CD4-positive, alpha-beta T cell (primary cell): ENCODE data around the gene ZNF592. TPM values are rescaled to one million over a fixed set of nuclear protein-coding genes. Genes with fewer than 3 reads are reported as not detected.

ENCODE experiments used
- ATAC-seq: fragments of 200-7000 bp; cut with Tn5 transposase; one replicate; pipeline ENCODE4 v1.10.0; 2022; ENCODE audit warnings: mild to moderate bottlenecking; ENCODE audit not compliant: poor library complexity
- CTCF ChIA-PET: fragments of 350-600 bp; sonication (Branson Sonifier 250); formaldehyde crosslinking; loops from one replicate; lab custom pipeline; 2021; ENCODE audit warnings: antibody characterized with exemption, inconsistent platforms; lab: Charles Lee
- POLR2A ChIA-PET: fragments of 350-600 bp; sonication (Branson Sonifier 250); formaldehyde crosslinking; loops from one replicate; lab custom pipeline; 2021; ENCODE audit warnings: antibody characterized with exemption, inconsistent platforms; lab: Charles Lee
- DNase-seq, 14 experiments: peaks; one replicate each; pipeline ENCODE4 v3.0.0-alpha.2; 2013 to 2020; ENCODE audit warnings: mixed read lengths in 2 of 14
- H3K27ac ChIP-seq, 2 donors: one replicate each; pipeline versions ENCODE4 v1.5.1 to v1.7.0; 2013; ENCODE audit warnings: low read length in 2 of 2, low read depth in 1 of 2, mild to moderate bottlenecking in 1 of 2
- H3K27me3 ChIP-seq, 2 experiments: 1 replicate in 1 of 2; 2 replicates in 1 of 2; pipeline versions ENCODE4 v1.6.1 to v1.7.0; 2013; ENCODE audit warnings: low read length in 2 of 2, control low read depth in 1 of 2, mild to moderate bottlenecking in 1 of 2, moderate library complexity in 1 of 2; ENCODE audit not compliant: insufficient read depth in 2 of 2, control insufficient read depth in 1 of 2
- H3K36me3 ChIP-seq: one replicate; pipeline ENCODE4 v1.6.1; 2013; ENCODE audit warnings: low read length, control low read depth; ENCODE audit not compliant: insufficient read depth
- H3K4me1 ChIP-seq: one replicate; pipeline ENCODE4 v1.6.1; 2013; ENCODE audit warnings: low read length, control low read depth; ENCODE audit not compliant: insufficient read depth
- H3K4me3 ChIP-seq: one replicate; pipeline ENCODE4 v1.5.1; 2013; ENCODE audit warnings: mild to moderate bottlenecking, low read length, moderate library complexity
- H3K9me3 ChIP-seq, 2 experiments: 1 replicate in 1 of 2; 2 replicates in 1 of 2; pipeline versions ENCODE4 v1.6.1 to v1.7.0; 2013; ENCODE audit warnings: low read length in 2 of 2, mild to moderate bottlenecking in 2 of 2, control low read depth in 1 of 2, moderate library complexity in 1 of 2; ENCODE audit not compliant: control insufficient read depth in 1 of 2, insufficient read depth in 1 of 2
- H3K27ac Mint-ChIP-seq: one replicate; pipeline ENCODE4 v1.8.0; 2020; ENCODE audit warnings: mixed read lengths
- H3K27me3 Mint-ChIP-seq: one replicate; pipeline ENCODE4 v1.8.0; 2021; ENCODE audit warnings: mixed read lengths
- H3K36me3 Mint-ChIP-seq: one replicate; pipeline ENCODE4 v1.8.0; 2021; ENCODE audit warnings: low read depth, mixed read lengths
- H3K4me1 Mint-ChIP-seq: one replicate; pipeline ENCODE4 v1.8.0; 2021; ENCODE audit warnings: low read depth, mixed read lengths
- H3K4me3 Mint-ChIP-seq: one replicate; pipeline ENCODE4 v1.8.0; 2020; ENCODE audit warnings: mild to moderate bottlenecking, mixed read lengths
- H3K9me3 Mint-ChIP-seq: one replicate; pipeline ENCODE4 v1.8.0; 2020; ENCODE audit warnings: mixed read lengths
- intact Hi-C, 2 experiments: fragments of 100-400 bp; cut with DNase I in 1 of 2; cut with micrococcal nuclease in 1 of 2; formaldehyde crosslinking; loops; one replicate each; pipeline versions ENCODE4 v1.15.1 to v1.9.0; 2023 to 2025; cut with DNase I, micrococcal nuclease
- total RNA-seq, 174 experiments: library from RNA in 2 of 174; stranded (reverse) in 2 of 174; gene quantifications; one replicate each; pipeline ENCODE4 v1.2.3 and lab custom pipeline; 2021 to 2026
- TF ChIP-seq, protein P1 (sequence below): fragments of 200-600 bp; IDR thresholded peaks from one replicate; pipeline ENCODE4 v1.8.0; 2022; ENCODE audit warnings: antibody characterized with exemption, mild to moderate bottlenecking

The ZNF592 gene
- total RNA-seq, 2 experiments from 2014 or later = 37.5 to 38.2 TPM

DNA sequence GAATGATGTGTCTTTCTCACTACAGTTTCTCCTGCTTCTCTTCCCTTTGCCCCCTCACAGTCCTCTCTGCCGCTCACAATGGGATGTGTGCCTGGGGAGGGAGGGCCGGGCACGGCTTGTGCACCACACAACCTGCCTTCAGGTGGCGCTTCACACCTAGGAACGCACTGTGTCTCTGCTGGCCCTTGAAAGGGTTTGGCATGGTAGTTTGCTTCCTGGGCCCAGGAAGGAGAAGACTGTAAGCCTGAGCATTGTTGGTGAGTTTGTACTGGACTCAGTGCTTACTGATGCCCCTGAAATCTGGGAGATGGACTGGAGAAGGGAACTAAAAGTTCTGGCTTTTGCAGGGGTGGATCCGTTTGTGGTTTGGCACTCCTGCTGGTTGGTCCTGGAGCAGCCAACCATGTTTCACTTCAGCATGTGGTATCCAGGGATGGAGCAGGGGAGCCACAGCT is 78.0 kb downstream of the ZNF592 start:
- Histone ChIP-seq H3K4me3 (no peak overlapping the region), H3K27me3 (no peaks in the 10 kb centered on the region), H3K27ac (no peak overlapping the region), H3K9me3 (no peaks in the 10 kb centered on the region), H3K4me1 (no peaks in the 10 kb centered on the region), H3K36me3 (no peaks in the 10 kb centered on the region)
- ATAC-seq = no peak
- Mint-ChIP-seq H3K4me1 (no peaks in the 10 kb centered on the region), H3K4me3 (no peak overlapping the region), H3K27ac (no peak overlapping the region), H3K36me3 (no peaks in the 10 kb centered on the region), H3K27me3 (no peaks in the 10 kb centered on the region), H3K9me3 (no peaks in the 10 kb centered on the region)
- POLR2A ChIA-PET = no interaction called here
- CTCF ChIA-PET = no interaction called here
- intact Hi-C loops = no loop called here
- no peak for DNase-seq
- TF ChIP-seq, protein P1, sequence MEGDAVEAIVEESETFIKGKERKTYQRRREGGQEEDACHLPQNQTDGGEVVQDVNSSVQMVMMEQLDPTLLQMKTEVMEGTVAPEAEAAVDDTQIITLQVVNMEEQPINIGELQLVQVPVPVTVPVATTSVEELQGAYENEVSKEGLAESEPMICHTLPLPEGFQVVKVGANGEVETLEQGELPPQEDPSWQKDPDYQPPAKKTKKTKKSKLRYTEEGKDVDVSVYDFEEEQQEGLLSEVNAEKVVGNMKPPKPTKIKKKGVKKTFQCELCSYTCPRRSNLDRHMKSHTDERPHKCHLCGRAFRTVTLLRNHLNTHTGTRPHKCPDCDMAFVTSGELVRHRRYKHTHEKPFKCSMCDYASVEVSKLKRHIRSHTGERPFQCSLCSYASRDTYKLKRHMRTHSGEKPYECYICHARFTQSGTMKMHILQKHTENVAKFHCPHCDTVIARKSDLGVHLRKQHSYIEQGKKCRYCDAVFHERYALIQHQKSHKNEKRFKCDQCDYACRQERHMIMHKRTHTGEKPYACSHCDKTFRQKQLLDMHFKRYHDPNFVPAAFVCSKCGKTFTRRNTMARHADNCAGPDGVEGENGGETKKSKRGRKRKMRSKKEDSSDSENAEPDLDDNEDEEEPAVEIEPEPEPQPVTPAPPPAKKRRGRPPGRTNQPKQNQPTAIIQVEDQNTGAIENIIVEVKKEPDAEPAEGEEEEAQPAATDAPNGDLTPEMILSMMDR = no peak

DNA sequence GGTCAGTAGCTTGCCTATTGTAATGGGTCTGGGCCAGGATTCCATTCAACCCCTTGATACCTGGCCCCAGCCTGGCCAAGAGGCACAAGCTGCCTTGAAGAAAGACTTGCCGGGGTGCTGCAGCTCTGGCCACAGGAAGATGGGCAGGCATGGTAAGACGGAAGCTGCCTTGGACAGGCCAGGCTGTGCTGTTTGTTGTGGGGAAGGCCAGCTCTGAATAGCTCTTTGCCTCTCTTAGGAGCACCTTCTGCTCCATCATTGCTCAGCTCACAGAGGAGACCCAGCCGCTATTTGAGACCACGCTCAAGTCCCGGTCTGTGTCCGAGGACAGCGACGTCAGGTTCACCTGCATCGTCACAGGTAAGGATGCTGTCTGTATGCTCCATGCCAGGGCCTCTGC is 78.9 kb downstream of the ZNF592 start:
- TF ChIP-seq, protein P1 = no peak
- Histone ChIP-seq H3K4me1 (no peaks in the 10 kb centered on the region), H3K36me3 (no peaks in the 10 kb centered on the region), H3K4me3 (no peak overlapping the region), H3K9me3 (no peaks in the 10 kb centered on the region), H3K27me3 (no peaks in the 10 kb centered on the region), H3K27ac (no peak overlapping the region)
- no peaks in the 10 kb centered on the region for H3K27me3 Mint-ChIP-seq
- CTCF ChIA-PET = no interaction called here
- intact Hi-C loops = no loop called here
- no peak overlapping the region for H3K27ac Mint-ChIP-seq
- no peaks in the 10 kb centered on the region for H3K36me3 Mint-ChIP-seq
- no peaks in the 10 kb centered on the region for H3K4me1 Mint-ChIP-seq
- ATAC-seq = no peak
- DNase-seq = no peak
- H3K9me3 Mint-ChIP-seq = no peaks in the 10 kb centered on the region
- no peak overlapping the region for H3K4me3 Mint-ChIP-seq
- POLR2A ChIA-PET = no interaction called here

DNA sequence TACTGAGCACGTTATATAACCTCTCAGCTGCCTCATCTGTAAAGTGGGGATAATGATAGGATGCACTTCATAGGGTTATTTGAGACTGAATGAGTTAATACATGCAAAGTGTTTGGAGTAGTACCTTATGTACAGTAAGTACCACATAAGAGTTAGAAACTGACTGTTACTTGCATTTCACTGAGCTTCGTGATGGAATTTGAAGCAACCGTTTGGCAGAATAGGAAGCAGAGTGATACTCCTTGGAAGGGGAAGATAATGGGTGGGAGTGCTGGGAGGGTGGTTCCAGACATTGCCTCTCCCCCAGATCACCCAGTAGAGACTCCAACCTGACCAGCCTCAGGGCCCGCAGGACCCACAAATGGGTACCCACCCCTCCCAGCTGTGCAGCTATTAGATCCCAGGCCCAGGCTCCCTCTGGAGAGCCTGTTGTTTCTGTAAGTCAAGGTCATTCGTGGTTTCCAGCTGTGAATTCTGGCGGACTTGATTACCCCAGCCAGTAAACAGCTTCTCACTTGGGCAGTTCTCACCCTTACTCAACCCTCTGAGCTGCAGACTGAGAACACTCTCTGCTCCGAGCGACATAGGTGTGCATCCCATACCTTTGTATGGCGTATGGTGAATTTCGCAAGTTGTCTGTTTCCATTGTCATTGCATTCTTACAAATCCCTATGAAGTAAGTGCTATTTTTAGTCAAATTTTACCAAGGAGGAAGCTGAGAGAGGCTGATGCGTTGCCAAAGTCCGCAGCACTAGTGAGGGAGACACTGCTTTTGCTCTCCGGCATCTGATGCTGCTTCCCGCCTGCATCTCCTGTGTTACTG is 79.9 kb downstream of the ZNF592 start:
- H3K9me3 ChIP-seq = no peaks in the 10 kb centered on the region
- intact Hi-C loops = no loop called here
- Mint-ChIP-seq H3K4me1 (no peaks in the 10 kb centered on the region), H3K27ac (no peak overlapping the region), H3K36me3 (no peaks in the 10 kb centered on the region), H3K9me3 (no peaks in the 10 kb centered on the region), H3K27me3 (no peaks in the 10 kb centered on the region), H3K4me3 (no peak overlapping the region)
- H3K36me3 ChIP-seq = no peaks in the 10 kb centered on the region
- H3K27me3 ChIP-seq = no peaks in the 10 kb centered on the region
- DNase-seq (no peak), ATAC-seq (no peak)
- TF ChIP-seq, protein P1 = no peak
- no peak overlapping the region for H3K27ac ChIP-seq
- H3K4me1 ChIP-seq = no peaks in the 10 kb centered on the region
- CTCF ChIA-PET = no interaction called here
- POLR2A ChIA-PET = no interaction called here
- no peak overlapping the region for H3K4me3 ChIP-seq
